ENCODE measurements around the gene BRME1. TPM values are rescaled to one million over a fixed set of nuclear protein-coding genes. Genes with fewer than 3 reads are reported as not detected.

The BRME1 gene
- total RNA-seq, 1 experiment from 2014 or later: 6.7 TPM

DNA sequence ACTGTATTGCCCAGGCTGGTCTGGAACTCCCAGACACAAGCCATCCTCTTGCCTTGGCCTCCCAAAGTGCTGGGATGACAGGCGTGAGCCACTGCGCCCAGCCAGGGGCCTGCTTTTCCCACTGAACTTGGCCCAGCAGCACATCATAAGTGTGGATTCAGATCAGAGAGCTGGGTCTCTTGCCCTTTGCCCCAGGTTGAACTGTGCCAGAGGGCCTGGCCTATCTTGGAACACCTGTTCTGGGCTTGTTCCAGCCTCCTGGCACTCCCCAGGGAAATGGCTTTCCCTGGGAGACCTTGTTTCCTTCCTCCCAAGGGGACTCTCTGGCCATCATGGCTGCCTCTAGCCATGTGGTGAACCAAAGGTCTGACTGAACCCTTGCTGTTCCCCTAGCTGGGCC lies 3.5 kb upstream of the BRME1 start:
- Histone ChIP-seq H3K18ac (ENCODE audit: insufficient read length, low read depth, low read length) (no peak overlapping the region), H2BK120ac (ENCODE audit: low read depth, low read length, poor library complexity, severe bottlenecking) (no peak overlapping the region), H2BK15ac (ENCODE audit: low read depth, low read length) (no peak overlapping the region), H3K9me3 (ENCODE audit: control insufficient read depth, low read depth, low read length) (no peaks in the 10 kb centered on the region), H2AK5ac (ENCODE audit: insufficient read length, low read length) (no peak overlapping the region), H3K27ac (ENCODE audit: insufficient read length, low read depth, low read length) (no peak overlapping the region), H3K9ac (ENCODE audit: extremely low read depth, insufficient read length, low read length) (no peak overlapping the region), H3T11ph (ENCODE audit: low read length) (no peak overlapping the region), H2BK20ac (ENCODE audit: low read depth, low read length, poor library complexity, severe bottlenecking) (no peak overlapping the region), H2AFZ (ENCODE audit: low read length) (no peak overlapping the region), H3K23ac (ENCODE audit: insufficient read length, low read depth, low read length) (no peak overlapping the region), H3K79me1 (ENCODE audit: insufficient read depth, low read depth, low read length, poor library complexity, severe bottlenecking) (no peaks in the 10 kb centered on the region), H4K5ac (ENCODE audit: insufficient read length, low read depth, low read length) (no peak overlapping the region), H3K56ac (ENCODE audit: insufficient read length, low read depth, low read length) (no peak overlapping the region), H3K14ac (ENCODE audit: insufficient read depth, low read length) (no peak overlapping the region), H4K20me1 (ENCODE audit: control insufficient read depth, insufficient read depth, insufficient read length) (no peaks in the 10 kb centered on the region), H4K91ac (ENCODE audit: insufficient read length, low read depth, low read length) (no peak overlapping the region), H3K4me2 (ENCODE audit: insufficient read depth, insufficient read length, low read length) (no peak overlapping the region), H3K4me1 (ENCODE audit: insufficient read depth, low read length) (no peaks in the 10 kb centered on the region), H2BK5ac (ENCODE audit: insufficient read length, low read length) (no peak overlapping the region), H3K4ac (ENCODE audit: low read depth, low read length) (no peak overlapping the region), H2BK12ac (ENCODE audit: insufficient read length, low read depth, low read length) (no peak overlapping the region), H3K79me2 (ENCODE audit: insufficient read depth, low read length) (no peaks in the 10 kb centered on the region), H3K27me3 (ENCODE audit: insufficient read depth, low read length) (no peaks in the 10 kb centered on the region), H4K8ac (replicated peaks; ENCODE audit: insufficient read length, low read depth, low read length) (no peak overlapping the region), H3K23me2 (ENCODE audit: insufficient read length, low read depth, low read length, poor library complexity, severe bottlenecking) (peaks cover 10% of the 10 kb centered on the region)
- no CpG with 5 or more reads among the region's 2 CpGs for WGBS (ENCODE audit: extremely low coverage, insufficient read length, low lambda C conversion rate)
- peaks cover 0 to 2% of the 10 kb centered on the region in 2 experiments; a peak in 2 of 5 replicates for H3K9me3 Mint-ChIP-seq
- TF ChIP-seq, protein P1, sequence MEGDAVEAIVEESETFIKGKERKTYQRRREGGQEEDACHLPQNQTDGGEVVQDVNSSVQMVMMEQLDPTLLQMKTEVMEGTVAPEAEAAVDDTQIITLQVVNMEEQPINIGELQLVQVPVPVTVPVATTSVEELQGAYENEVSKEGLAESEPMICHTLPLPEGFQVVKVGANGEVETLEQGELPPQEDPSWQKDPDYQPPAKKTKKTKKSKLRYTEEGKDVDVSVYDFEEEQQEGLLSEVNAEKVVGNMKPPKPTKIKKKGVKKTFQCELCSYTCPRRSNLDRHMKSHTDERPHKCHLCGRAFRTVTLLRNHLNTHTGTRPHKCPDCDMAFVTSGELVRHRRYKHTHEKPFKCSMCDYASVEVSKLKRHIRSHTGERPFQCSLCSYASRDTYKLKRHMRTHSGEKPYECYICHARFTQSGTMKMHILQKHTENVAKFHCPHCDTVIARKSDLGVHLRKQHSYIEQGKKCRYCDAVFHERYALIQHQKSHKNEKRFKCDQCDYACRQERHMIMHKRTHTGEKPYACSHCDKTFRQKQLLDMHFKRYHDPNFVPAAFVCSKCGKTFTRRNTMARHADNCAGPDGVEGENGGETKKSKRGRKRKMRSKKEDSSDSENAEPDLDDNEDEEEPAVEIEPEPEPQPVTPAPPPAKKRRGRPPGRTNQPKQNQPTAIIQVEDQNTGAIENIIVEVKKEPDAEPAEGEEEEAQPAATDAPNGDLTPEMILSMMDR (conservative IDR thresholded peaks at IDR 0.05): no peak
- peaks cover 14% of the 10 kb centered on the region for H3K27me3 Mint-ChIP-seq (ENCODE audit: low read depth)
- H3K4me3 Mint-ChIP-seq: no peak overlapping the region
- peaks cover 8 to 43% (median 22%) of the 10 kb centered on the region in 3 experiments; a peak in 6 of 7 replicates for H3K36me3 Mint-ChIP-seq (ENCODE audit: insufficient read depth in 1 of 3, low read depth in 3 of 3)
- peaks cover 9 to 10% of the 10 kb centered on the region in 2 experiments for H3K4me1 Mint-ChIP-seq
- no peak overlapping the region for H3K27ac Mint-ChIP-seq
- DNase-seq: no peak
